HepG2 (cell line): ENCODE results near the gene ZNF524. TPM values are rescaled to one million over a fixed set of nuclear protein-coding genes. Genes with fewer than 3 reads are reported as not detected.
A peak's percentile ranks its signal among the peaks of the same experiment; 100 is the strongest.

Experiments used
- GATA4 ChIP-seq: sonication (generic); IDR thresholded peaks from 2 replicates; pipeline ENCODE4 v1.6.1; 2016; ENCODE audit warnings: antibody characterized with exemption, low read depth, borderline replicate concordance
- ZNF124 ChIP-seq: sonication (generic); formaldehyde crosslinking; IDR thresholded peaks from 2 replicates; pipeline ENCODE4 v1.4.0; 2020; ENCODE audit warnings: missing genetic modification reagents
- ZSCAN20 ChIP-seq: sonication (generic); formaldehyde crosslinking; IDR thresholded peaks from 2 replicates; pipeline ENCODE4 v1.4.0; 2020; ENCODE audit warnings: missing genetic modification reagents, mild to moderate bottlenecking, borderline replicate concordance
- polyA plus RNA-seq, 8 experiments: library from polyadenylated mRNA; depleted of rRNA in 3 of 8; stranded (reverse) in 7 of 8; unstranded in 1 of 8; fragments of >200 nt; fragmentation: Illumina TruSeq in 4 of 8; extraction: Trizol in 4 of 8; gene quantifications; 2 replicates each; pipeline versions ENCODE4 v1.2.1 to v1.2.3, GENCODE V29; 2011 to 2016; ENCODE audit warnings: low read depth in 4 of 8, missing spikeins in 1 of 8, mixed read lengths in 1 of 8; ENCODE audit not compliant: insufficient read depth in 1 of 8
- total RNA-seq, 5 experiments: library from RNA; depleted of rRNA; stranded (reverse); fragments of >200 nt; fragmentation: Illumina TruSeq; extraction: Trizol; gene quantifications; 2 replicates each; pipeline ENCODE4 v1.2.3, GENCODE V29; 2016; ENCODE audit warnings: low read depth in 1 of 5
- TF ChIP-seq, protein P1 (sequence below): sonication (generic); formaldehyde crosslinking; IDR thresholded peaks from one replicate; pipeline ENCODE4 v1.5.1; 2020; ENCODE audit warnings: mild to moderate bottlenecking, missing genetic modification reagents; ENCODE audit errors: not compliant biosample characterization
- TF ChIP-seq, protein P2 (sequence below): sonication (generic); formaldehyde crosslinking; IDR thresholded peaks from 2 replicates; pipeline ENCODE4 v1.9.0; 2021; ENCODE audit warnings: mild to moderate bottlenecking, missing genetic modification reagents

The ZNF524 gene
- total and polyA plus RNA-seq, 2 of the 13 experiments (the other 11 are each of a cell fraction or from before 2014, with no cell fraction given): 3.2 to 4.6 TPM

- TF ChIP-seq, protein P1, sequence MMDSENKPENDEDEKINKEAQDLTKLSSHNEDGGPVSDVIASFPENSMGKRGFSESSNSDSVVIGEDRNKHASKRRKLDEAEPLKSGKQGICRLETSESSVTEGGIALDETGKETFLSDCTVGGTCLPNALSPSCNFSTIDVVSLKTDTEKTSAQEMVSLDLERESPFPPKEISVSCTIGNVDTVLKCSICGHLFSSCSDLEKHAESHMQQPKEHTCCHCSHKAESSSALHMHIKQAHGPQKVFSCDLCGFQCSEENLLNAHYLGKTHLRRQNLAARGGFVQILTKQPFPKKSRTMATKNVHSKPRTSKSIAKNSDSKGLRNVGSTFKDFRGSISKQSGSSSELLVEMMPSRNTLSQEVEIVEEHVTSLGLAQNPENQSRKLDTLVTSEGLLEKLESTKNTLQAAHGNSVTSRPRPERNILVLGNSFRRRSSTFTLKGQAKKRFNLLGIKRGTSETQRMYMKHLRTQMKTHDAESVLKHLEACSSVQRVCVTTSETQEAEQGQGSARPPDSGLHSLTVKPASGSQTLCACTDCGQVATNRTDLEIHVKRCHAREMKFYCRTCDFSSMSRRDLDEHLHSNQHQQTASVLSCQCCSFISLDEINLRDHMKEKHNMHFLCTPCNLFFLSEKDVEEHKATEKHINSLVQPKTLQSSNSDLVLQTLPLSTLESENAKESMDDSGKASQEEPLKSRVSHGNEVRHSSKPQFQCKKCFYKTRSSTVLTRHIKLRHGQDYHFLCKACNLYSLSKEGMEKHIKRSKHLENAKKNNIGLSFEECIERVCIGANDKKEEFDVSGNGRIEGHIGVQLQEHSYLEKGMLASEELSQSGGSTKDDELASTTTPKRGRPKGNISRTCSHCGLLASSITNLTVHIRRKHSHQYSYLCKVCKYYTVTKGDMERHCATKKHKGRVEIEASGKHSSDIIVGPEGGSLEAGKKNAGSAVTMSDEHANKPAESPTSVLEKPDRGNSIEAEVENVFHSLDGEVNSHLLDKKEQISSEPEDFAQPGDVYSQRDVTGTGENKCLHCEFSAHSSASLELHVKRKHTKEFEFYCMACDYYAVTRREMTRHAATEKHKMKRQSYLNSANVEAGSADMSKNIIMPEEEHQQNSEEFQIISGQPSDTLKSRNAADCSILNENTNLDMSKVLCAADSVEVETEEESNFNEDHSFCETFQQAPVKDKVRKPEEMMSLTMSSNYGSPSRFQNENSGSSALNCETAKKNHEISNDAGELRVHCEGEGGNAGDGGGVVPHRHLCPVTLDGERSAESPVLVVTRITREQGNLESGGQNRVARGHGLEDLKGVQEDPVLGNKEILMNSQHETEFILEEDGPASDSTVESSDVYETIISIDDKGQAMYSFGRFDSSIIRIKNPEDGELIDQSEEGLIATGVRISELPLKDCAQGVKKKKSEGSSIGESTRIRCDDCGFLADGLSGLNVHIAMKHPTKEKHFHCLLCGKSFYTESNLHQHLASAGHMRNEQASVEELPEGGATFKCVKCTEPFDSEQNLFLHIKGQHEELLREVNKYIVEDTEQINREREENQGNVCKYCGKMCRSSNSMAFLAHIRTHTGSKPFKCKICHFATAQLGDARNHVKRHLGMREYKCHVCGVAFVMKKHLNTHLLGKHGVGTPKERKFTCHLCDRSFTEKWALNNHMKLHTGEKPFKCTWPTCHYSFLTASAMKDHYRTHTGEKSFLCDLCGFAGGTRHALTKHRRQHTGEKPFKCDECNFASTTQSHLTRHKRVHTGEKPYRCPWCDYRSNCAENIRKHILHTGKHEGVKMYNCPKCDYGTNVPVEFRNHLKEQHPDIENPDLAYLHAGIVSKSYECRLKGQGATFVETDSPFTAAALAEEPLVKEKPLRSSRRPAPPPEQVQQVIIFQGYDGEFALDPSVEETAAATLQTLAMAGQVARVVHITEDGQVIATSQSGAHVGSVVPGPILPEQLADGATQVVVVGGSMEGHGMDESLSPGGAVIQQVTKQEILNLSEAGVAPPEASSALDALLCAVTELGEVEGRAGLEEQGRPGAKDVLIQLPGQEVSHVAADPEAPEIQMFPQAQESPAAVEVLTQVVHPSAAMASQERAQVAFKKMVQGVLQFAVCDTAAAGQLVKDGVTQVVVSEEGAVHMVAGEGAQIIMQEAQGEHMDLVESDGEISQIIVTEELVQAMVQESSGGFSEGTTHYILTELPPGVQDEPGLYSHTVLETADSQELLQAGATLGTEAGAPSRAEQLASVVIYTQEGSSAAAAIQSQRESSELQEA (CRISPR knock-in tag): no peak
- TF ChIP-seq, protein P2, sequence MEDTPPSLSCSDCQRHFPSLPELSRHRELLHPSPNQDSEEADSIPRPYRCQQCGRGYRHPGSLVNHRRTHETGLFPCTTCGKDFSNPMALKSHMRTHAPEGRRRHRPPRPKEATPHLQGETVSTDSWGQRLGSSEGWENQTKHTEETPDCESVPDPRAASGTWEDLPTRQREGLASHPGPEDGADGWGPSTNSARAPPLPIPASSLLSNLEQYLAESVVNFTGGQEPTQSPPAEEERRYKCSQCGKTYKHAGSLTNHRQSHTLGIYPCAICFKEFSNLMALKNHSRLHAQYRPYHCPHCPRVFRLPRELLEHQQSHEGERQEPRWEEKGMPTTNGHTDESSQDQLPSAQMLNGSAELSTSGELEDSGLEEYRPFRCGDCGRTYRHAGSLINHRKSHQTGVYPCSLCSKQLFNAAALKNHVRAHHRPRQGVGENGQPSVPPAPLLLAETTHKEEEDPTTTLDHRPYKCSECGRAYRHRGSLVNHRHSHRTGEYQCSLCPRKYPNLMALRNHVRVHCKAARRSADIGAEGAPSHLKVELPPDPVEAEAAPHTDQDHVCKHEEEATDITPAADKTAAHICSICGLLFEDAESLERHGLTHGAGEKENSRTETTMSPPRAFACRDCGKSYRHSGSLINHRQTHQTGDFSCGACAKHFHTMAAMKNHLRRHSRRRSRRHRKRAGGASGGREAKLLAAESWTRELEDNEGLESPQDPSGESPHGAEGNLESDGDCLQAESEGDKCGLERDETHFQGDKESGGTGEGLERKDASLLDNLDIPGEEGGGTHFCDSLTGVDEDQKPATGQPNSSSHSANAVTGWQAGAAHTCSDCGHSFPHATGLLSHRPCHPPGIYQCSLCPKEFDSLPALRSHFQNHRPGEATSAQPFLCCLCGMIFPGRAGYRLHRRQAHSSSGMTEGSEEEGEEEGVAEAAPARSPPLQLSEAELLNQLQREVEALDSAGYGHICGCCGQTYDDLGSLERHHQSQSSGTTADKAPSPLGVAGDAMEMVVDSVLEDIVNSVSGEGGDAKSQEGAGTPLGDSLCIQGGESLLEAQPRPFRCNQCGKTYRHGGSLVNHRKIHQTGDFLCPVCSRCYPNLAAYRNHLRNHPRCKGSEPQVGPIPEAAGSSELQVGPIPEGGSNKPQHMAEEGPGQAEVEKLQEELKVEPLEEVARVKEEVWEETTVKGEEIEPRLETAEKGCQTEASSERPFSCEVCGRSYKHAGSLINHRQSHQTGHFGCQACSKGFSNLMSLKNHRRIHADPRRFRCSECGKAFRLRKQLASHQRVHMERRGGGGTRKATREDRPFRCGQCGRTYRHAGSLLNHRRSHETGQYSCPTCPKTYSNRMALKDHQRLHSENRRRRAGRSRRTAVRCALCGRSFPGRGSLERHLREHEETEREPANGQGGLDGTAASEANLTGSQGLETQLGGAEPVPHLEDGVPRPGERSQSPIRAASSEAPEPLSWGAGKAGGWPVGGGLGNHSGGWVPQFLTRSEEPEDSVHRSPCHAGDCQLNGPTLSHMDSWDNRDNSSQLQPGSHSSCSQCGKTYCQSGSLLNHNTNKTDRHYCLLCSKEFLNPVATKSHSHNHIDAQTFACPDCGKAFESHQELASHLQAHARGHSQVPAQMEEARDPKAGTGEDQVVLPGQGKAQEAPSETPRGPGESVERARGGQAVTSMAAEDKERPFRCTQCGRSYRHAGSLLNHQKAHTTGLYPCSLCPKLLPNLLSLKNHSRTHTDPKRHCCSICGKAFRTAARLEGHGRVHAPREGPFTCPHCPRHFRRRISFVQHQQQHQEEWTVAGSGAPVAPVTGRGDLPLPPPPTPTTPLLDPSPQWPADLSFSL: no peak
- peak; percentile 22; the same call in 1 of the 2 replicates for TF ChIP-seq GATA4
- 0 out of 2 replicates have a peak, but pooled peaks have one; percentile 60 for TF ChIP-seq ZNF124 (CRISPR knock-in tag)
- 0 out of 2 replicates have a peak, but pooled peaks have one; percentile 28 for TF ChIP-seq ZSCAN20 (CRISPR knock-in tag)
Observed at GRCh38 chr19:55643003-55643886, 43.2 kb downstream of the ZNF524 start, which contains the start of gene ZNF581 (continued).
